ENCODE results near the gene ACSM2A. TPM values are rescaled to one million over a fixed set of nuclear protein-coding genes. Genes with fewer than 3 reads are reported as not detected.
"Not testable (repeated sequence)": the region's sequence is repeated elsewhere in the genome, so short reads cannot be mapped to it uniquely, and the experiment has no call there.

ACSM2A gene
- total RNA-seq, 1 experiment from 2014 or later = not detected

DNA sequence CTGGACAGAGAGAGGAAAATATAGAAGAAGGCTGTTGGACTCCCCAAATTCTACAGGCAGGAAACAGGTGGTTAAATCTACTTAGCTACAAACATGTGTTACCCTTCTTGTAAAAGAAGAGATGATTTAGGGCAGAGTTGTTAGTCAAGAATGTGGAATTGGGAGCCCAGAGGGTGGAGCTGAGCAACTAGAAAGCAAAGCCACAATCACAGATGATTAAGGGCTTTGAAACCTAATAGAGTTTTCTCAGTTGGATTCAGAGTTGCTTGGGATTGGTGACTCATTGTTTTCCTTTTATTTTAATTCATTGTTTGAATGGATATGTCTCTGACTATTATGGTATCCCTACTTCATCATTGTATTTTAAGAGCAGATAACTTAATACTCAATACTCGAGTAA lies 35.8 kb upstream of the ACSM2A start:
- no peaks in the 10 kb centered on the region for H3K27me3 ChIP-seq (replicated peaks; ENCODE audit: control insufficient read depth, insufficient read depth, low read length)
- no peaks in the 10 kb centered on the region for H3K9me3 Mint-ChIP-seq (ENCODE audit: unreplicated experiment)
- BruUV-seq (replicated peaks) = no TSS peak
- POLR2A ChIA-PET = no interaction called here
- no peaks in the 10 kb centered on the region for H3K9me3 ChIP-seq
- H3K27me3 Mint-ChIP-seq (ENCODE audit: insufficient read depth, unreplicated experiment) = peaks cover 15% of the 10 kb centered on the region
- no peaks in the 10 kb centered on the region for H3K4me1 ChIP-seq
- CTCF ChIA-PET = no interaction called here
- no peaks in the 10 kb centered on the region for H3K4me1 Mint-ChIP-seq (ENCODE audit: low read depth, unreplicated experiment)
- TF ChIP-seq, protein P1, sequence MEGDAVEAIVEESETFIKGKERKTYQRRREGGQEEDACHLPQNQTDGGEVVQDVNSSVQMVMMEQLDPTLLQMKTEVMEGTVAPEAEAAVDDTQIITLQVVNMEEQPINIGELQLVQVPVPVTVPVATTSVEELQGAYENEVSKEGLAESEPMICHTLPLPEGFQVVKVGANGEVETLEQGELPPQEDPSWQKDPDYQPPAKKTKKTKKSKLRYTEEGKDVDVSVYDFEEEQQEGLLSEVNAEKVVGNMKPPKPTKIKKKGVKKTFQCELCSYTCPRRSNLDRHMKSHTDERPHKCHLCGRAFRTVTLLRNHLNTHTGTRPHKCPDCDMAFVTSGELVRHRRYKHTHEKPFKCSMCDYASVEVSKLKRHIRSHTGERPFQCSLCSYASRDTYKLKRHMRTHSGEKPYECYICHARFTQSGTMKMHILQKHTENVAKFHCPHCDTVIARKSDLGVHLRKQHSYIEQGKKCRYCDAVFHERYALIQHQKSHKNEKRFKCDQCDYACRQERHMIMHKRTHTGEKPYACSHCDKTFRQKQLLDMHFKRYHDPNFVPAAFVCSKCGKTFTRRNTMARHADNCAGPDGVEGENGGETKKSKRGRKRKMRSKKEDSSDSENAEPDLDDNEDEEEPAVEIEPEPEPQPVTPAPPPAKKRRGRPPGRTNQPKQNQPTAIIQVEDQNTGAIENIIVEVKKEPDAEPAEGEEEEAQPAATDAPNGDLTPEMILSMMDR (IDR thresholded peaks at IDR 0.05; ENCODE audit: insufficient read depth in 1 of 2, low read depth in 1 of 2, low read length in 1 of 2, severe bottlenecking in 1 of 2, unreplicated experiment in 1 of 2) = no peak
- no peaks in the 10 kb centered on the region for H3K36me3 ChIP-seq (ENCODE audit: control insufficient read depth, insufficient read depth, low read length)
- H3K36me3 Mint-ChIP-seq (ENCODE audit: insufficient read depth, unreplicated experiment) = no peaks in the 10 kb centered on the region
- intact Hi-C loops (cut with micrococcal nuclease; ENCODE audit: unreplicated experiment) = no loop called here
- H3K4me3 ChIP-seq (ENCODE audit: low read depth, low read length) = no peak overlapping the region
- no peak for DNase-seq
- no peak overlapping the region for H3K27ac Mint-ChIP-seq (ENCODE audit: unreplicated experiment)
- no peak overlapping the region for H3K4me3 Mint-ChIP-seq (ENCODE audit: unreplicated experiment)

- H3K27ac Mint-ChIP-seq (ENCODE audit: unreplicated experiment); H3K4me1 ChIP-seq; H3K36me3 Mint-ChIP-seq (ENCODE audit: insufficient read depth, unreplicated experiment); H3K4me3 ChIP-seq (ENCODE audit: low read depth, low read length); CTCF ChIA-PET; H3K36me3 ChIP-seq (ENCODE audit: control insufficient read depth, insufficient read depth, low read length); intact Hi-C loops (cut with micrococcal nuclease; ENCODE audit: unreplicated experiment); POLR2A ChIA-PET; H3K9me3 Mint-ChIP-seq (ENCODE audit: unreplicated experiment); H3K4me3 Mint-ChIP-seq (ENCODE audit: unreplicated experiment); H3K4me1 Mint-ChIP-seq (ENCODE audit: low read depth, unreplicated experiment); BruUV-seq (replicated peaks); H3K9me3 ChIP-seq; DNase-seq; H3K27me3 ChIP-seq (replicated peaks; ENCODE audit: control insufficient read depth, insufficient read depth, low read length): not testable (repeated sequence)
- H3K27me3 Mint-ChIP-seq (ENCODE audit: insufficient read depth, unreplicated experiment) = peaks cover 12% of the 10 kb centered on the region
Observed at GRCh38 chr16:20419093-20419492, 32.2 kb upstream of the ACSM2A start.

GRCh38 chr16:20421748-20422147 lies 29.6 kb upstream of the ACSM2A start:
- H3K36me3 Mint-ChIP-seq (ENCODE audit: insufficient read depth, unreplicated experiment); BruUV-seq (replicated peaks); H3K36me3 ChIP-seq (ENCODE audit: control insufficient read depth, insufficient read depth, low read length); H3K9me3 Mint-ChIP-seq (ENCODE audit: unreplicated experiment); POLR2A ChIA-PET; H3K27me3 ChIP-seq (replicated peaks; ENCODE audit: control insufficient read depth, insufficient read depth, low read length); H3K4me3 Mint-ChIP-seq (ENCODE audit: unreplicated experiment); H3K4me1 ChIP-seq; DNase-seq; H3K27me3 Mint-ChIP-seq (ENCODE audit: insufficient read depth, unreplicated experiment); H3K4me3 ChIP-seq (ENCODE audit: low read depth, low read length); H3K9me3 ChIP-seq; intact Hi-C loops (cut with micrococcal nuclease; ENCODE audit: unreplicated experiment); H3K27ac Mint-ChIP-seq (ENCODE audit: unreplicated experiment); H3K4me1 Mint-ChIP-seq (ENCODE audit: low read depth, unreplicated experiment); CTCF ChIA-PET: not testable (repeated sequence)

DNA sequence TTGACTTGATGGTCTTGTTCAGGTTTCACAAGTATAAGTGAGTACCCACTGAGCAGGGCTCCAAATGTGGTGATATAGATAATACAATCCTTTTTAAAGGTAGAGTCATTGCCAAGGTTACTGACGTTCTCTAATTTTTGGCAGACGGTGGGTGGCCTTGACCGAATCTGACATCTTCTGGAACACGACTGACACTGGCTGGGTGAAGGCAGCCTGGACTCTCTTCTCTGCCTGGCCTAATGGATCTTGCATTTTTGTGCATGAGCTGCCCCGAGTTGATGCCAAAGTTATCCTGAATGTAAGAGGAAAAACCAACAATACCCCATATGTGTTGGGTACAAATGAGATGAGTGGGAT lies 27.6 kb upstream of the ACSM2A start:
- intact Hi-C loops (cut with micrococcal nuclease; ENCODE audit: unreplicated experiment); H3K9me3 ChIP-seq; H3K36me3 Mint-ChIP-seq (ENCODE audit: insufficient read depth, unreplicated experiment); H3K4me3 Mint-ChIP-seq (ENCODE audit: unreplicated experiment); H3K36me3 ChIP-seq (ENCODE audit: control insufficient read depth, insufficient read depth, low read length); DNase-seq; H3K4me3 ChIP-seq (ENCODE audit: low read depth, low read length); H3K27me3 Mint-ChIP-seq (ENCODE audit: insufficient read depth, unreplicated experiment); H3K9me3 Mint-ChIP-seq (ENCODE audit: unreplicated experiment); H3K4me1 ChIP-seq; H3K4me1 Mint-ChIP-seq (ENCODE audit: low read depth, unreplicated experiment); H3K27me3 ChIP-seq (replicated peaks; ENCODE audit: control insufficient read depth, insufficient read depth, low read length); CTCF ChIA-PET; POLR2A ChIA-PET; H3K27ac Mint-ChIP-seq (ENCODE audit: unreplicated experiment); BruUV-seq (replicated peaks): not testable (repeated sequence)

All from Caco-2 (cell line).